Frontal cortex (tissue), 4 donors: ENCODE measurements around the gene TEX28. TPM values are rescaled to one million over a fixed set of nuclear protein-coding genes. Genes with fewer than 3 reads are reported as not detected.
"Not testable (repeated sequence)": the region's sequence is repeated elsewhere in the genome, so short reads cannot be mapped to it uniquely, and the experiment has no call there.

Source experiments
- DNase-seq, 2 donors: peaks; one replicate each; pipeline ENCODE4 v3.0.0; 2012; ENCODE audit warnings: low spot score in 2 of 2
- FAIRE-seq: peaks from 2 replicates; lab custom pipeline; 2012; peaks lifted over from hg19 to GRCh38; lab: Jason Lieb, UNC
- total RNA-seq: library from RNA; depleted of rRNA; stranded (reverse); fragments of >200 nt; gene quantifications from one replicate; pipeline ENCODE4 v1.2.3, GENCODE V29; 2014
- donor health status: control.
- donor health status: control.
- donor health status: control.

TEX28 gene, protein sequence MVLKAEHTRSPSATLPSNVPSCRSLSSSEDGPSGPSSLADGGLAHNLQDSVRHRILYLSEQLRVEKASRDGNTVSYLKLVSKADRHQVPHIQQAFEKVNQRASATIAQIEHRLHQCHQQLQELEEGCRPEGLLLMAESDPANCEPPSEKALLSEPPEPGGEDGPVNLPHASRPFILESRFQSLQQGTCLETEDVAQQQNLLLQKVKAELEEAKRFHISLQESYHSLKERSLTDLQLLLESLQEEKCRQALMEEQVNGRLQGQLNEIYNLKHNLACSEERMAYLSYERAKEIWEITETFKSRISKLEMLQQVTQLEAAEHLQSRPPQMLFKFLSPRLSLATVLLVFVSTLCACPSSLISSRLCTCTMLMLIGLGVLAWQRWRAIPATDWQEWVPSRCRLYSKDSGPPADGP
- not detected for total RNA-seq

- no peak for DNase-seq
- no peak for FAIRE-seq
Observed at GRCh38 chrX:154294791-154295574, at the start of gene TEX28. Gene TEX28, minus strand, starts transcription at chrX:154295124. Its CDS starts 3,007 bp downstream, at chrX:154292117.

DNA sequence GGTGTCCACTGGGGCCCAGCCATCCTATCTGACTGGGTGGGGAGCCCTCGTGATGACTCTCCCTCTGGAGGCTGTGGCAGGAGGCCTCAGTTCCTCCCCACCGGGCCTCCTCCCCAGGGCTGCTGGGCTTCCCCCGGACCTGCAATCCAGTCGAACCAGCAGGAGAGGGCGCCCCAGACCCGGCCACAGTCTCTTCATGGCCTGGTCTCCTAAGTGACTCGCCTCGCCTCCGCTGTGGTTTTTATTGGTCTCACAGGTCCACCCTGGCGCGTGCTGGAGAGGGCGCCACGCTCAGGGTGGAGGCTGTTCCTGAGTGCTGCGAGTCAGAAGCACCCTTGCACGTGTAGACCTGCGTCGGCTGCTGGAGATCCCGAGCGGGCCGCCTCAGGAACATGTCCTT, 48.7 kb upstream of the TEX28 start:
- FAIRE-seq, DNase-seq: not testable (repeated sequence)

DNA sequence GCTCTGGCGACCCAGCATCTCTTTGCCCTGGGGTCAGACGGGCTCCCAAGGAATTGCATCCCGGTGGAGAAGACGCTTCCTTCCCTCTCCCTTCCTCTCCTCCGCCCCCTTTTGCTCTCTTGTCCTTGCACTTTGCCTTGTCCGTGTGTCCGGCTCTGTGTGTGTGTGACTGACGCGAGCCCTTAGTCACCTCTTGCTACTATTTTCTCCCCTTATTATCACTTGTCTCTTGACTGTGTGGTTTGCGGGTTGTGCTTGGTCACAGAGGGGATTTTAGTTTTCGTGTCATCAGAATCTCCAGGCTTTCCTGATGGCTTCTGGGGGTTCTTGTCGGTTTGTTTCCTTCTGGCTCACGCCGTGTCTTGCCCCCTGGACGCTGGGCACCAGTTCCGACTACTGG, 48.1 kb upstream of the TEX28 start:
- not testable (repeated sequence) for FAIRE-seq, DNase-seq

- not testable (repeated sequence) for DNase-seq, FAIRE-seq
Observed at GRCh38 chrX:154341399-154342298, 46.7 kb upstream of the TEX28 start.

DNA sequence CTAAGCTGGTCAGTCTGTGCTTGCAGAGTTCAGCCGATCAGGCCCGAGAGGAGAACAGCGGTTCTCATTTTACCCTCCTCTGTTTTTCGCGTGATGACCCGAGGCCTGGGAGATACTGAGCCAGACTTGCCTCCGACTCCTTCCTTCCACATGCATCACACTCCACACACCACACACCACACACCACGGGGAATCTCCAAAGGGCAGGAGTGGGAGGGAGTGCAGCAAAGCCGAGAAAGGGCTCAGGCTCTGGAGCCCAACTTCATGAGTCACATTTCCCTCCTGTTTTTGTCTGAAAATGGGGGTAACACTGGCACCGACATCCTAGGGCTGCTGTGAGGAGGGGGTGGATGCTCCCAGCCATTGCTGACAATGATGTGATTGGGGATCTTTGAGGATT, 39.6 kb upstream of the TEX28 start:
- FAIRE-seq = no peak
- no peak for DNase-seq

DNA sequence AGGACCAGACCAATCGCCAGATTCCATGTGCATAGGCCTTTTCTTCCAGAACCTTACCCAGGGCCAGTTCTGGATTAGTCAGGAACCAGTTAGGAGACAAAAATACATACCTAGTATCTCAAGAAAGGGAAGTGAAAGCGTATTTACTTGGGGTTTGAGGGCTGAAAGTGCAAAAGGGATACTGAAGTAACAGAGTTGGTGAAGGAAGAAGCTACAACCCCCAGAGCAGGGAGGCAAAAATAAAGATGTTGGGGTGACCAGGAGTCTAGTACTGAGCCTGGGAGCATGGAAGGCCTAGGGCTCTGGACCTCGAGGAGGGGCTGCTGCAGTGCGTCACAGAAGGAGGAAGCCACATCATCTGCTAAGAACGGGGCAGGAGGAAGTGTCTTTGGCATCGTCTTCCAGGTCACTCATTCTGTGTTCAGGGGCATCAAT, 38.9 kb upstream of the TEX28 start:
- FAIRE-seq (no peak), DNase-seq (no peak)

- no peak for DNase-seq
- no peak for FAIRE-seq
Observed at GRCh38 chrX:154333116-154333515, 38.2 kb upstream of the TEX28 start.

- no peak for FAIRE-seq
- DNase-seq = no peak
Observed at GRCh38 chrX:154332561-154332960, 37.6 kb upstream of the TEX28 start.

GRCh38 chrX:154329294-154329693, 34.4 kb upstream of the TEX28 start:
- FAIRE-seq = no peak

GRCh38 chrX:154328646-154329045, 33.7 kb upstream of the TEX28 start:
- no peak for FAIRE-seq

More at GRCh38 chrX:154329294-154329693, 34.4 kb upstream of the TEX28 start:
- no peak for DNase-seq

GRCh38 chrX:154327038-154327820, 32.3 kb upstream of the TEX28 start:
- no peak for DNase-seq
- FAIRE-seq = no peak

More at GRCh38 chrX:154328646-154329045, 33.7 kb upstream of the TEX28 start:
- DNase-seq = no peak

GRCh38 chrX:154325541-154325940, 30.6 kb upstream of the TEX28 start:
- no peak for FAIRE-seq
- DNase-seq = no peak

GRCh38 chrX:154323537-154323936, 28.6 kb upstream of the TEX28 start:
- FAIRE-seq (no peak), DNase-seq (no peak)

DNA sequence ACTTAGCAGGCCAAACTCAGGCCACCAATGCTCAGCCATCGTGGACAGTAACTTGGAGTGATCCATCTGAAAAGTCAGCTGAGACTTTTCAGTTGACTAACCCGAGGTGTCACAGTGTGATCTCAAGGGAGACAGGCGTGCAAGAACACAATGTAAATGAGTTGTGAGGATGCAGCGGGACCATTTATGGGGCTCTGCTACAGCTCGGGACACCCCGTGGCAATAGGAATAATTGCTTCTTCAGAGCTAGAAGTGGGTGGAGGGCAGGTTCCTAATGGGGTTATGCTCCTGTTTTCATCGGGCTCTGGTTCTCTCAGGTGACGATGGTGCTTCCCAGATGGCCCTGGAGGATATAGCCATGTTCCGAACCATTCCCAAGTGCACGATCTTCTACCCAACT, 28.0 kb upstream of the TEX28 start:
- FAIRE-seq (no peak), DNase-seq (no peak)

- no peak for DNase-seq
- FAIRE-seq = no peak
Observed at GRCh38 chrX:154321594-154321993, 26.7 kb upstream of the TEX28 start.

GRCh38 chrX:154321152-154321551, 26.2 kb upstream of the TEX28 start:
- no peak for DNase-seq
- FAIRE-seq = no peak

DNA sequence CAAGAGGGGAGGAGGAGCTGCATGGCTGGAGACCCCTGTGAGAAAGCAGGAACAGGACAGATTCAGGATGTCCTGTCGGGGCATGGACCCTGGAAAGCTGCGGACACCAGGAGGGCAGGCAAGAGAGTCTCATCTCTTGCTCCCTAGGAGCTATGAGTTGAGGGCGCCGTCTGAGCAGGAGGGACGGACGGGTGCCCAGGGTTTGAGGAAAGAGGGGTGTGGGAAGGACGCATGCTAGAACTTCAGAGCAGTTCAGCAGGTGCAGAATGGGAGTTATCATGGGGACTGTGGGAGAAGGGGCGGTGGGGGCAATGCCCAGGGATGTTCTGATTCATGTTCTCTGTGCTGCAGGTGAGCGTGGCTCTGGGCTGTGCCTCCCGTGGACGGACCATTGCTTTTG, 25.5 kb upstream of the TEX28 start:
- FAIRE-seq (no peak), DNase-seq (no peak)

DNA sequence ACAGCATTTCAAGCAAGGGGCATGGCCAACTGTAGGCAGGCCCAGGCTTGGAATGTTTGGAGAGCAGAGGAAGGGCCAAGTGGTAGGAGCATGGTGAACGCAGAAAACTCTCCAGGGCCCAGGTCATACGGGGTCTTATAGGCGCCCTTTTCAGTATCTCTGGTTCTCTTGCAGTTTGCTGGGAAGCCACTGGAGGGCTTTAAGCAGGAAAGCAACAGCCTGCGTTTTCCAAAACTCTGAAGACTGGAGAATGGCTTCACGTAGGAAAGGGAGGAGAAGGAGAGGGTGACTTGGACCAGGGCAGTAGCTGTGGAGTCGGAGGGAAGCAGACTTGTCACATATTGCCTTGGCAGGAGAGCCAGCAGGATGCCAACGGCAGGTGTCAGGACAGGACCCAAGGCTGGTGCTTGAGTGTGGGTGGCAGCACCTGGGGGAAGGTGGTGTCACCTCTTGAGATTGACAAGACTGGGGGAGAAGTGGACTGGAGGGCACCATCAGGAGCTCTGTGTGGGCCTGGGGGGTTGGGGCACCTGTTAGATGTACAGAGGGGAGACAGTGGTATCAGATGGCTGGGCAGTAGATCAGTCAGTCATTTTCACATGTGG, 22.6 kb upstream of the TEX28 start:
- peak in 1 of 2 donors; percentile 17 for DNase-seq
- FAIRE-seq = no peak

GRCh38 chrX:154315416-154315815, 20.5 kb upstream of the TEX28 start:
- FAIRE-seq (no peak), DNase-seq (no peak)
